Stimulated activated CD4-positive, alpha-beta T cell treated with anti-CD3 and anti-CD28 coated beads, Interleukin-1b, Interleukin-23, amount 100 ng/mL, for 1 hour (primary cell): Measurements from ENCODE around the gene DSE.

ENCODE experiments used
- DNase-seq, 2 donors: peaks; one replicate each; pipeline ENCODE4 v3.0.0-alpha.2; 2020; ENCODE audit warnings: low read depth in 2 of 2

Gene DSE

GRCh38 chr6:116446399-116446798 lies 75.7 kb downstream of the DSE start:
- no peak for DNase-seq

DNA sequence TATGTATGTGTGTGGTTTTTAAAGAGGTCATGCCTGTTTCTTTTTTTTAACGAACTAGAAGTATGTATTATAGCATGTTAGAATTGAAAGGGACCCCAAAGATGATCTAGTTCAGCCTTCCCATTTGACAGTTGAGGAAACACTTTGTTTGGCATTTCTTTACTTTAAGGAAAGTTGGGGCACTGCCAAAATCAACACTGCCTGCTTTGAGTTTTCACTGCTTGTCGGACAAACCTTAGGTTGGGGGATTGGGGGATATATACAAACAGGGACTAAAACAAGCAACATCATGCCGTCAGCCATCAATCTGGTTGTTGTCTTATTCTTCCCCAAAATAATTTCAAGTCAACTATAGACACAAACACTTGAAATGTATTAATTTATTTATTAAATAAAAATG lies 76.3 kb downstream of the DSE start:
- DNase-seq, result no peak

- no peak for DNase-seq
Measured at GRCh38 chr6:116447496-116448011, 76.8 kb downstream of the DSE start.

GRCh38 chr6:116449565-116449964 lies 78.8 kb downstream of the DSE start:
- DNase-seq, result no peak

DNA sequence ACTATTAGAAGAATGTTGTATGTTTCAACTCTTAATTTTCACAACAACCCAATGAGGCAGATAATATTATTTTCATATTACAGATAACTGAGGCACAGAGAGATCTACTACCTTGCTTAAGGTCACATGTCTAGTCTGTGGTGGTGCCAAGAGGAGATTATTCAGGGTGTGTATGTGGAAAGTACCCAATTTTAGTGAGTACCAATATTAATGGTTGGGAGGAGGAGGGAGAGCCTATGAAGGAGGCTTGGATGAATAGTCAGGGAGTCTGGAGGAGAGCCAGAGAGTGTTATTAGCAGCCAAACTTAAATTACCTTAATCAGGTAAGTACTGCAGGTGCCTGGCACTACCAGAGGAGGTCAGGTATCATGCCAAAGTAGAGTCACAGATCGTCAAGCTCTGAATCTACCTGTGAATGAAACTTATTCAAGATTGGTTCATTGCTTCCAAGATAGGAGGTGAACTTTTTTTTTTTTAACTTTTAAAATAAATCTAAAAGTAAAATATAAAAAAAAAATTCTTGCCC lies 79.5 kb downstream of the DSE start:
- no peak for DNase-seq

DNA sequence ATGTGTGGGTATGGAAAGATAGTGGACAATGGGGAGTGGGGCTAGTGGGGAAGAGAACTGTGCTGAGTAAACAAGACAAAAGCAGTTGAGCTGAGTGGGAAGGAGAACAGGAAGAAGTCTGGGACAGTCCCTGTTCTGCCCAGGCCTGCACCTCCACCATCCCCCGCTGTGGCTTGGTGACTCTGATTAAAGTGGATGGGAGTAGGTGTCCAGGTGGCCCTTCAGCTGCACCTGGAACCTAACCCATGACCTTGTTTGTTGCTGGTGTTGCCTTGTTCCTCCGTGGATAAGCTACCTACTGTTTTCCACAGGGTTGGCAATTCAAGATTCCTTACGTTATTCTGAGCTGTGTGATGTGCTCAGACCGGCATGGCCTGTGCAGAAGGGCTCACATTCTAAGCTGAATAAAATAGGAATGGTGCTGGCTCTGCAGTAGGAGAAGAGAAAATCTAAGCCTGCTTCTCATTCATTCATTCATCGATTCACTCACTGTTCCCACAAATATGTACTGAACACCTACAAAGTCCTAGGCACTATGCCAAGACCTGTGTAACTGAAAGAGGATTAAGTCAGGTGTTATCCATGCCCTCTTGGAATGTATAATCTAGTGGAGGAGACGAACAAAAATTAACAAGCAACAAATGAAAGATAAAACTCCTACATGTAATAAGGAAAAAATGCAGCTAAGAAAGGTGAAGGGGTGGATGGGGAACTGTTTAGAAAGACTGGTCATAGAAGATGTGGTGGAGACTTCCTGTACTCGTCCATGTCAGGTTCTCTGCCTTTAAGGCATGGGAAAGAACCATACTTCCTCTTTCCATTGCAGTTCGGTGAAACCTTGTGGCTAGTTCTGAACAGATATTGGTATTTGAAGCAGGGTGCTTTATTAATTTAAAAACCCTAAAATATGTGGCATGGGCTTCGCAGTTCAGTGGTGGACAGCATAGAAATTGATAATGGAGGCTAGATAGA lies 80.3 kb downstream of the DSE start:
- no peak for DNase-seq

- DNase-seq, result no peak
Measured at GRCh38 chr6:116451916-116452315, 81.2 kb downstream of the DSE start.

GRCh38 chr6:116452531-116452930 lies 81.8 kb downstream of the DSE start:
- DNase-seq, result no peak

- no peak for DNase-seq
Measured at GRCh38 chr6:116456106-116456505, 85.4 kb downstream of the DSE start.

DNA sequence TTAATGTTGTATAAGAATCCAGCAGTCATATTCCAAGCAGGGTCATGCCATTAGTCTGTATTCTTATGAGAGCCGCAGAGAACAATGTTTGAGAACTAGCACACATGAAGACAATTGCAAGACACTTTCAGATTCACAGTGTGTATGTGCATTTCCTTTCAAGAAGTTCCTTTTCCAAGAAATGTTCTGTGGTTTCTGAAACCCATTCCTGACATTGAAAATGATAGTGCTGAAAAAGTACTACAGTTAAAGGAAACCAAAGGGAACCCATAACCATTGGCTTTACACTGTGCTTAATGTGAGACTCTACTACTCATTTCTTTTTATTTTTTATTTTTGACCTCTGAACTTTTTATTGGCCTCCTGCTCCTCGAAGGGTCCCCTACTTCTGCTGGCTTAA lies 86.2 kb downstream of the DSE start:
- DNase-seq, result no peak

DNA sequence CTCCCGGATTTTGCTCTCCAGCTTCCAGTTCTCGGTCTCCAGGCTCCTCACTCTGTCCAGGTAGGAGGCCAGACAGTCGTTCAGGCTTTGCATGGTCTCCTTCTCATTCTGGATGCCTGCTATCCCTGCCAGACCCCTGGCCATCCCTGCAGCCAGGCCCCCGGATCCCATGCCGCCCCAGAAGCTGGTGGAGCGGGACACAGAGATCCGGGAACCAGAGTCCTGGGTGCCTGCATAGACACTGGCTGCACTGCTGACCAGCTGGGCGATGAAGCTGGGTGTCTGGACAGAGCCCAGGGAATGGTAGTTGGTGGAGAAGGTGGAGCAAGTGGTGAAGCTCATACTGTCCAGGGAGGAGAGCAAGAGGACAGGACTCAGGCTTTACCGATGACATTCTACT lies 87.5 kb downstream of the DSE start:
- DNase-seq, result no peak

DNA sequence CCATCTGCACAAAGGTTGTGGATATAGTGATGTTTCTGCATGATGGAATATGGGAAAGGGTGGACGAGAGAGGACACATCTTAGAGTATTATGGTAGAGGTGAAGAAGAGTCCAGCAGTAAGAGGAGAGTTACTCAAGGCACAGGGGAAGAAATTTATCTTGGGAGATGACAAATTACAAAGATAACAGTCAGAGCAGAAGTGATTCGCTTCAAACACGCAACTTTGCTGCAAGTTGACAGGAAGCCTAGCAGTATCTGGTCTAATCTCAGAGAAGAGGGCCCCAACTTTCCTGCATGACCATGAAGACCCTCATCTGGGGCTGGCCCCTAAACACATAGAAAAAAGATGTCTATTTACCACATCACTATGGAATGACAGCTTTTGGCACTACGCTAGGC lies 89.2 kb downstream of the DSE start:
- DNase-seq, result no peak

GRCh38 chr6:116461331-116461931 lies 90.7 kb downstream of the DSE start, which contains the start of gene CALHM6:
Gene CALHM6, plus strand, starts transcription at chr6:116461375. Its CDS starts 555 bp downstream, at chr6:116461930.
- DNase-seq, result no peak

DNA sequence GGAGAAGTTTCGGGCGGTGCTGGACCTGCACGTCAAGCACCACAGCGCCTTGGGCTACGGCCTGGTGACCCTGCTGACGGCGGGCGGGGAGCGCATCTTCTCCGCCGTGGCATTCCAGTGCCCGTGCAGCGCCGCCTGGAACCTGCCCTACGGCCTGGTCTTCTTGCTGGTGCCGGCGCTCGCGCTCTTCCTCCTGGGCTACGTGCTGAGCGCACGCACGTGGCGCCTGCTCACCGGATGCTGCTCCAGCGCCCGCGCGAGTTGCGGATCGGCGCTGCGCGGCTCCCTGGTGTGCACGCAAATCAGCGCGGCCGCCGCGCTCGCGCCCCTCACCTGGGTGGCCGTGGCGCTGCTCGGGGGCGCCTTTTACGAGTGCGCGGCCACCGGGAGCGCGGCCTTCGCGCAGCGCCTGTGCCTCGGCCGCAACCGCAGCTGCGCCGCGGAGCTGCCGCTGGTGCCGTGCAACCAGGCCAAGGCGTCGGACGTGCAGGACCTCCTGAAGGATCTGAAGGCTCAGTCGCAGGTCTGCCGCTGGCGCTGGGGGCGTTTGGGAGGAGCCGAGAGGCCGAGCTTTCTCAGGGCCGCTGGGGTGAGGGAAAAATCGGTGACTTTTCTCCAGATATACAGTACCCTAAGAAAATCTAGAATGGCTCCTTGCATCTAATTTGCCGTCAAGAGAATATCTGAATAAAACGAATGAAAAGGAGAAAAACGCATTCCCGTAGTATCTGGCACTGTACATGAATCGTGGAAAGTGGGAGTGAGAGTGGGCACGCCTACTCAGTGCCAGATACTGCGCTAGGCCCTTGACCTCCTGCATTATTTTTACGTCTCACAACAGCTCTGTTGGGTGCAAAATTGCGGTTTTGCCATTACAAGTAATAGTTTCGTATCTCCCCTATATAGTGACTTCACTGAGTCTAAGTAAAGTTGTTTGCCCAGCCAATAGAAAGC lies 91.5 kb downstream of the DSE start:
- DNase-seq, result no peak

DNA sequence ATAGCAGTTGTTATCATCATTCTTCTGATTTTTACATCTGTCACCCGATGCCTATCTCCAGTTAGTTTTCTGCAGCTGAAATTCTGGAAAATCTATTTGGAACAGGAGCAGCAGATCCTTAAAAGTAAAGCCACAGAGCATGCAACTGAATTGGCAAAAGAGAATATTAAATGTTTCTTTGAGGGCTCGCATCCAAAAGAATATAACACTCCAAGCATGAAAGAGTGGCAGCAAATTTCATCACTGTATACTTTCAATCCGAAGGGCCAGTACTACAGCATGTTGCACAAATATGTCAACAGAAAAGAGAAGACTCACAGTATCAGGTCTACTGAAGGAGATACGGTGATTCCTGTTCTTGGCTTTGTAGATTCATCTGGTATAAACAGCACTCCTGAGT lies 92.6 kb downstream of the DSE start:
- DNase-seq, result no peak

DNA sequence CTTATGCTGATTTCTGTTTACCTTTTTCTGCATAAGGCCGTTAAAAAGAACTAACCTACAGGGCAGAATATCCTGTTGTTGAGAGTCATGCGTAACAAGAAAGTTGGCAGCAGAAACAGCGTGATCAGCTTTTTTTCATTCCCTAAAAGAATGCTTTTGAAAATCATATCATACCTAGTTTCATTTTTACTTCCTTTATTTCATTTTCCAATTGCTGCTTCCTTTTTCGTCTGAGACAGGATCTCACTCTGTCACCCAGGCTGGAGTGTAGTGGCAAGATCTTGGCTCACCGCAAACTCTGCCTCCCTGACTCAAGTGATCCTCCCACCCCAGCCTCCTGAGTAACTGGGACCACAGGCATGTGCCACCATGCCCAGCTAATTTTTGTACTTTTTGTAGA lies 94.5 kb downstream of the DSE start:
- DNase-seq, result no peak

- no peak for DNase-seq
Measured at GRCh38 chr6:116467096-116467495, 96.3 kb downstream of the DSE start.

GRCh38 chr6:116467514-116467913 lies 96.8 kb downstream of the DSE start:
- DNase-seq, result no peak

- no peak for DNase-seq
Measured at GRCh38 chr6:116468293-116468692, 97.5 kb downstream of the DSE start.

DNA sequence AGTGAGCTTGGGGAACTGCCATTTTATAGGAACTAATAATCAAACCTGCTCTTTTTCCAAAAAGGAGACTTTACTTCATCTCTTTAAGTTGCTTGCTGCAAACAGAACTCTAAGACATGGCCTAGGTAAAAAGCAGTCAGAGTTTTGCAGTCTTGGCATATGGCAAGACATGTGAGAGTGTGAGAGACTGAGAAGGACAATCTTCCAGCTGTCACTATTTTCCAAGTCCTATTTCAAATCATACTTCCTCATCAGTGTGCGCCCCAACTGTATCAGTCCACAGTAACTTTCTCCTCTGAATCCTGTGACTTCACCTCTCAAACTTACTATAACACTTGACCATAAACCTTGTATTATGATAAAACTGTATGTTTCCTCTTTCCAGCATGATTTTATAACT lies 100.8 kb downstream of the DSE start:
- no peak for DNase-seq

GRCh38 chr6:116472706-116473105 lies 102.0 kb downstream of the DSE start:
- no peak for DNase-seq

DNA sequence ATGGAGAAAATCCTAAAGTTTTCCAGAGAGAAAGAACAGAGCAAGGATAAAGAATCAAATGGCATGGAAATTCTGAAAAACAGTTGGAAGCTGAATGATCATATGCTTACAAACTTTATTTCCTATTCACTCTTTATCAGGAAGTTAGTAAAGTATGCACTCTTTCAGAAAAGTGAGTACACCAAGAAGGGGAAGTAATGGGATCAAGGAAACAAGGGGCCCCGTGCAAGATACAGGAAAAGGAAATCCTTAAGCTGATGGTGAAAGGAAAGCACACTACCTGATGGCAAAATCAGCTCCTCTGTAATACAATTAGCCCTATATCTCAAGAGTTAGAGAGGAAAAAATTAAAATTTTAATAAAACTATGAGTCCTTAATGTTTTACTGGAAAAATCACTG lies 104.4 kb downstream of the DSE start:
- no peak for DNase-seq
